Hematopoietic multipotent progenitor cell treated with erythropoietin and hydrocortisone succinate and interleukin-3 and kit ligand, for 4 days (in vitro differentiated cells): Measurements from ENCODE around the gene NHLH1.

Experiments
- DNase-seq: peaks from one replicate; pipeline ENCODE4 v3.0.0-alpha.2; 2015

Gene NHLH1

DNA sequence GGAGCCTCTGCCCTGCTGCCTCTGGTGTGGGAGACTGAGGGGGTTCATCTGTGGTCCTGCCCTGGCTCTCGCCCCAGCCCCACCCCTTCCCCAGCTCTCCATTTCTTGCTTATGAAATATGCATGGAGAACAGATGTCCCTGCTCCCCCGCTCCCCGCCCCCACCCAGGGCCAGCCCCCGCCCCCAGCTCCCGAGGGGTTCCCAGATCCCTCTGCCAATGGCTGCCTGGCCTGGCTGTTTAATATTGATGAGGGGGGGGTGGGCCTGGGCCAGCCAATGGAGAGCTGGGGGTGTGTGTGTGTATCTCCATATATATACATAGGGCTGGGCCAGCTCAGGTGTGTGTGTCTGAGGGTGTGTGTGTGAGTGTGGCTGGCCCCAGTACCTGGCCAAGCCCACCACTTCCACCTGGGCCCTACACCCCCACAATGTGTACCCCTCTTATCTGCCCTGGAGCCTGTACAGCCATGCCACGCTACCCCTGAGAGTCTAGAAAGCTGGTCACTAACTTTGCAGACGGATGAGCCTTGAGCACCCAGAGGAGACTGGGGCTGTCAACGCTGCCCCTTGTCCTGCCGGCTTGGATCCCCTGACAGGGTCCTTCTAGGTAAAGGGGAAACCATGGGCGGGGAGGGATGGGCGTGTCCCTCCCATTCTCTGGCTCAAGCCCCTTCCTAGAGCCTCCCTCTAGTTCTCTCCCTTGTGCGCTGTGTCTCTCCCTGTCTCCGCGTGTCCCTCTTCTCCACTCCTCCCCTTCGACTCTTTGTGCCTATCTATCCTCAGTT, at the start of gene NHLH1:
NHLH1 (plus strand) TSS at position 341 of the 785 bp plus-strand sequence. CDS start 3,661 bp downstream, outside the sequence.
- no peak for DNase-seq

DNA sequence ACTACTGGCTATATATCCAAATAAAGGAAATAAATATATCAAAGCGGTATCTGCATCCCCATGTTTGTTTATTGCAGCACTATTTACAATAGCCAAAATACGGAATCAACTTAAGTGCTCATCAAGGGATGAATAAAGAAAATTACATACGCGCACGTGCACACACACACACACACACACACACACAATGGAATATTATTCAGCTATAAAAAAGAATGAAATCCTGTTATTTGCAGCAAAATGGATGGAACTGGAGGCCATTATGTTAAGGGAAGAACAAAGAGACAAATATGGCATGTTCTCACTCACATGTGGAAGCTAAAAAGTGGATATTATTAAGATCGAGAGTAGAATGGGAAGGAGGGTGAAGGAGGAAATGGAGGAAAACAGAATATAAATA, 44.0 kb upstream of the NHLH1 start:
- no peak for DNase-seq

DNA sequence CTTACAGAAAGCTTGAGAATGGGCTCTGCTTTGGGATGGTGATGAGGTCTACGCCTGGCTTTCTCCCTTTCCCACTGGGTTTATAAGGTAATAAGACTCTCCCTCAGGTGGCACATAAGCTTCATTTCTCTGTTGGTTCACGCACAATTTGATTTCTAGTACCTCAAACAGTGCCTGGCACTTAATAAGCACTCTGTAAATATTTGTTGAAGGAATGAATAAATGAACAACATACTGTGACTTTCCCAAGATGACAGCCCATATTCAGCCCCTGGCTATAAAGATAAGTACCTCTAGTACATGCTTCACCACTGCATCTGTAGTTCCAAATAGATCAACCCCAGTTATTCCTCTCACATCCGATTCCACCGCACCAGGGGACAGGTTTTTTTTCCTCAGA, 41.6 kb upstream of the NHLH1 start:
- no peak for DNase-seq

DNA sequence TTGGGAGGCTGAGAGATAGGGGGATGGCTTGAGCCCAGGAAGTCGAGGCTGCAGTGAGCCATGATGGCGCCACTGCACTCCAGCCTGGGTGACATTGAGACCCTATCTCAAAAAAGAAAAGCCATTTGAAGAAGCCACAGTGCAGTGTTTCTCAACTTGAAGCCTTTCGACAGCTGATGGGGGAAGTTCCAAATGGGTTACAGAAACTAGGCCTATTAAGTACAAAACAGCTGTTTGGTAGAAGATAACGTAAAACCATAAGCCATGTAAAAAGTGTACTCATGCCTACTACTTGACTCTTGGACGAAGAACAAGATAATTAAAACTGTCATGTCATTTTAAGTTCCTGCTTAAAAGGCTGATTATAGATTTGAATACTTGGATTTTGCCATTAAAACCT, 40.5 kb upstream of the NHLH1 start:
- peak; percentile 69 for DNase-seq

DNA sequence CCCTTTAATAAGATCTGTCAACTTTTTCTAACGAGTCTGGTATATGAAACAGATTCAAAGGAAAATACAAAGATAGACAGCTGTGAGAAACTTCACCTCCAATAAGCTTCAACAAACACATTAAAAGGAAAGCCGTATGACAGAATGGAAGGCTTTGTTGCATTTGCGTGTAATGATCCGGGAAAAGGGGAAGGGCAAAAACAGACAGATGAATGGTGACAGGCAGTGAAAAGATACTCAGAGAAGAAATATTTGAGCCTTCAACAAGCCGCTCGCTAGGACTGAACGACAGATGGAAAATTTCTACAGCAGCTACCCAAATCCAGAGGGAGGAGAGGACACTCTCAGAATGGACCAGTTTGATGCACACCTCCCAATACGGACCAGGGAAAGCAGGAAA, 38.7 kb upstream of the NHLH1 start:
- no peak for DNase-seq

DNA sequence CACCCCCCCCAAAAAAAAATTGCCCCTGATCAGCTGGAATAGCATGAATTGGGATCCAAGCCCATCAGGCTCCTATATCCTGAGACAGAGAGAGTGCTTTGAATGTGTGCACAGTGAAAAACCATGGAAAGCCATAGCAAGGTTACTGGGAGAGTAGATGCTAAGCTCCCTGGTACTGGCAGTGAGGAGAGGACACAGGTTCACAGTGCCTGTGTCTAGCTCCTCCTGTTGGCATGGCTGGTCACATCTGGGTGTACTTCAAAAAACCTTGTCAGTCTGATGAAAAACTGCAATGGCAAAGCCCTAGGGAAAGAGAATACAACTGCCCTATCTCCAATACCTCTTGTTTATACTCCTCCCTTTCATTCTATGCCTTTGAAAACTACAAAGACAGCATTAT, 36.8 kb upstream of the NHLH1 start:
- peak; percentile 22 for DNase-seq

DNA sequence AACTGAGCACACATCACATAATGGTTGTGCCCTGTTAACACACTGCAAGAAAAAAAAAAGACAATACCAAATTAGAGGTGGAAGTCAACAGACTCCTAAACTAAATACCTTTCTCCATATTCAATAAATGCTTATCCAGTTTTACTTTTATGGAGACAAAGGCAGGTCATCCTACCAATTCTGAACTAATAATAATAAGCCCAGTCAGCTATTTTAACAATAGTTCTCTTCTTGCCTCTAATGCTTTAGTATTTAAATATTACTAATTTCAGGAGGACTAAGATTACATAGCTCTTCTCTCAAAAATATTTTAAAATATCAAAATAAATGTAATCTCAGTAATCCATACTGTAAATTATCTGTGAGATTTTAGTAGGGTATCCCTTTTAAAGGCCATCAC, 34.4 kb upstream of the NHLH1 start:
- DNase-seq, result no peak

DNA sequence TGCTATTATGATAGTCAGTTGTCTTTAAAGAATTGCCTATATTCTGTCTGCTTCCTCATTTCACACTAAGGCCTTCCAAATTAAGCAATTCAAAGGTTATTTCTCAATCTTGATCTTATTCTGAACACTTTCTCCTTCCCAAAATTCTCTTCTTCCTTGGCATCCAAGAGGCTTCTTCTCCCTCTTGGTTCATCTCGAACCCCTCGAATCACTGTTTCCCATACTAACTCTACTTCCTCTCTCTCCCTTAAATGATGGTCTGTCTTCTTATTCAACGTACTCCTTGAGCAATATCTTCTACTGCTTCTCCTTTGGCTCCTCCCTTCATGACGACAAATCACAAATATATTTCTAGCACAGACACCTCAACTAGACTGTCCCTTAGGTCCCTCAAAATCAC, 28.3 kb upstream of the NHLH1 start:
- peak; percentile 25 for DNase-seq

DNA sequence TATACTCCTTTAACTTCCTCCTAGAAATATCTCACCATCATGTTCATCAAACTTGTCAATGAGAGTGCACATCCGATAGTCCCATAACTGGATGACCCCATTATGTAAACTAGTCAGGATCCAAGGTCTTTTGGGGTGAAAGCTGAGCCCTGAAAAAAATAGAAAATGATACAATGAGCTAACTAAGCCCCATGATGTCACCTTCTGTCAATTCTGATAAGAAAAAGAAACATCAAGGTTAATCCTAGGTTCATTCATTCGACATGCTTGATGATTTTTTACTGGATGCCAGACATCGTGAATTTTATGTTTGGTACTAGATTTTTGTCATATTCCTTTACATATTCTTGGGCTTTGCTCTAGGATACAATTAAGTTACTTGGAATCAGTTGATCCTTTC, 26.7 kb upstream of the NHLH1 start:
- DNase-seq, result no peak

DNA sequence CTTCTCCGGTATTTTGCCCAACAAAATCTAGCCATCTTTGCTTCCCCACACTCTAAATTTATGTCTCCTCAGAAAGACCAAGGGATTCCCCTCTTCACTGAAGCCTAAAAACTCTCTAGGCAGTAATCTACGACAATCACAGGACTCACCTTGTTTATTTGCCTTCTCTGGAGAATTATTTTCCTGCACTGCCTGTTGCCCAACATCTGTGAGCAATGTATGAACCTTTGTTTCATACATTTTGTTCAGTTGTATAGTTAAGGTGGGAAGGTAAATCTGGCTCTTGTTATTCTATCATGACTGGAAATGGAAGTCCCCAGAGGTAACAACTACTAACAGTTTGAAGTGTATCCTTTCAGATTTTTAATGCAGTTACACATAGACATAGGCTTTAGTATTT, 26.0 kb upstream of the NHLH1 start:
- no peak for DNase-seq

DNA sequence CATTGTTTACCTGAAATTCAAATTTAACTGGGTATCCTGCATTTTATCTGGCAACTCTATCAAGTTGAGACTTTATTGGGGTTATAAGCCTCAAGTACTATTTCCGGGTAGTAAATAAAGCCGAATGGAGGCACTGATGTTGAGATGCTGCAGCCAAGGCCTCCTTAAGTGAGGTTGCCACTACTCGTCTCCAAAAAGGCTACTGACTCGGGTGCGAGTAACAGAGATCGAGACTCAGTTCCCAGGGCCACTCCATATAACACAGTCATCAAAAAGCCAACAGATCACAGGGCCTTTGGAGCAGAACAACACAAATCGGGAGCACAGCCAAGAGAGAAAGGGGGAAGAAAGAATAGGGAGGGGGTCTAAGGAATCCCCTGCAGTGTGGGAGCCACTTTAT, 24.3 kb upstream of the NHLH1 start:
- peak; percentile 37 for DNase-seq

DNA sequence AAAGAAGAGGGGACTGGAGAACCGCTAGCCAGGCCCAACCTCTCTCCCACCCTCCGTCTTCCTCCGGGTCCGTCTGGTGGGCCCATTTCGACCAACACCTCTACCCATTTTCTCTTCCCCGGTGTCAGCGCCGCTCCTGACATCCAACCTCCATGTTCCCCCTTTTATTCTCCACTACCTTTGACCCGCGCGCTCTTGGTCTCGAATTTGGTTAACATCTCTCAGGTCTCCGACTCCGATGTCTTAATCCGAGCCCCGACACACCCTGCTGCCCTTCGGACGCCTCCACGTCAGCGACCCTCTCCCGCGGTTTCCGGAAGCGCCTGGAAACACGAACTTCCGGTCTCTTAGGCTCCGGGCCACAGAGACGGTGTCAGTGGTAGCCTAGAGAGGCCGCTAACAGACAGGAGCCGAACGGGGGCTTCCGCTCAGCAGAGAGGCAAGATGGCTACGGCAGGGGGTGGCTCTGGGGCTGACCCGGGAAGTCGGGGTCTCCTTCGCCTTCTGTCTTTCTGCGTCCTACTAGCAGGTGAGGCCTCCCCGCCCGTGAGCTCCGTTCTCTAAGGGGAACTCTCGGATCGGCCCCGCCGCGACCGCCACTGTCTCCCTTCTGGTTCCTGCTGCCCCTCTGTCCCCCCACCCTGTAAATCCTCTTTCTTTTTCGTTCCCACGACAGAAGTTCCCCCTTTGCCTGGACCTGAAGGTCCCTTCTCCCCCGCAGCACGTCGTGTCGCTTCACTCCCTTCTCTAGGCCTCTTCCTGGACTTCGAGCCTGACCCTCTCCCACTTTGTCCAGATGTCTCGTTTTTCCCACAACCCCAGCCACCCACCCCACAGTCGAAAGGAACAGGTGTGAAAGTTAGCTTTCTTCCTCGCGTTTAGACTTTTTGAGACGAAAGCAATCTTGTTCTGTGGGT, 23.7 kb upstream of the NHLH1 start, which contains the start of the genes COPA and NCSTN:
COPA (minus strand) TSS at position 298 of the 917 bp plus-strand sequence; CDS start at position 218, 80 bp downstream.
NCSTN (plus strand) TSS at position 431 of the 917 bp plus-strand sequence; CDS start at position 445, 14 bp downstream.
- DNase-seq, result peak; percentile 98

DNA sequence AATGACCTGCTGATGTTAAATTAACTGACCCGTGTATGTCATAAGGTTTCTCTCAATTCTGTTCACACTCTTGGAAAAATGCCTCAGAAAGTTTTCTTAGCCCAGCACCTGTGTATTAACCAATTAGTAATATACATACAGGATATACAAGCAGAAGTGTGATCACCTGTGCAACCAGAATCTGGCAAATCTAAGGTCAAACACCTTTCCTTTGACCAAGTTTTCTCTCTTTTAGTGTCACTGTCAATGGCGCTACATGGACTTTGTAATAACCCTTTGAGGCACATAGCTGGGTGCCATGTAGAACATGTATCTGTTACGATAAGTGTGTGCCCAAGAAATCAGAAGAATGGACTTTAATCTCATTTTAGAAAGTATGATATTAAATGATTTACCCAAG, 22.6 kb upstream of the NHLH1 start:
- no peak for DNase-seq

DNA sequence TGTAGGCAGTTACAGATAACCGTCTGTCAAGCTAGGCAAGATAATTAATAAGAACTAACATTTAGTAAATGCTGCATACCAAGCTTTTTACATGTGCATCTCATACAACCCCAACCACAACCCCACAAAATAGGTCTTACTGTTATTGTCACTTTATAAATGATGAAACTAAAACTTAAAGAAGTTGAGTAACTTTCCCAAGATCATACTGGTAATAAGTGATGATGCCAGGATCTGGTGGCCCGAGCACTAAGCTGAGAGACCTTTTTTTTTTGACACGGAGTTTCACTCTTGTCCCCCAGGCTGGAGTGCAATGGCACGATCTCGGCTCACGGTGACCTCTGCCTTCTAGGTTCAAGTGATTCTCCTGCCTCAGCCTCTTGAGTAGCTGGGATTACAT, 21.9 kb upstream of the NHLH1 start:
- DNase-seq, result no peak

DNA sequence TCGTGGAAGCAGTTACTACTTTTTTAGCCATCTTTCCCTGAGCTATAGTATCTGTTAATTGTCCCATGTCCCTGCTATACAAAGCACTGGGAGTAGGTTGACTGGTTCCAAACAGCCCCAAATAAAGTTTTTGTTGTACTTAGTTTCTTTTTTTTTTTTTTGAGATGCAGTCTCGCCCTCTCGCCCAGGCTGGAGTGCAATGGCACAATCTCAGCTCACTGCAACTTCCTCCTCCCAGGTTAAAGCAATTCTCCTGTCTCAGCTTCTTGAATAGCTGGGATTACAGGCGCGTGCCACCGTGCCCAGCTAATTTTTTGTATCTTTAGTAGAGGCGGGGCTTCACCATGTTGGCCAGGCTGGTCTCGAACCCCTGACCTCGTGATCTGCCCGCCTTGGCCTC, 20.4 kb upstream of the NHLH1 start:
- no peak for DNase-seq

DNA sequence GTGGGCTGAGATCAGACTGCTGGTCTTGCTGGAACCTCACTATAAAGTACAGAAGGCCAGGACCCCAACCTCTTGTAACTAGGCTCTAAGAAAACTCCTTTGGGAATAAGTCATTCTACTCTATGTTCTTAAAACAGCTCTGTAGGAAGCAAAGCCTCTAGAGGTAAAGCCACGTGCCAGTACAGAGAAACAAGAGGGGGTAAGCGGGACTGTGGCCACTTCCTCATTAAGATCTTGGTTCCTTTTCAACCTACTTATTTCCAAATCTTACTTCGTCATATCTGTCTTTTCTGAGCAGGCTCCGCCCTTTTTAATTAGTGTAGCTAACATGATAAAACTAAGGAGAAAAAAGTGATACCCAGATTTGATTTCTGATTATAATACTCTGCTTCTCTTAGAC, 19.9 kb upstream of the NHLH1 start:
- peak; percentile 84 for DNase-seq

DNA sequence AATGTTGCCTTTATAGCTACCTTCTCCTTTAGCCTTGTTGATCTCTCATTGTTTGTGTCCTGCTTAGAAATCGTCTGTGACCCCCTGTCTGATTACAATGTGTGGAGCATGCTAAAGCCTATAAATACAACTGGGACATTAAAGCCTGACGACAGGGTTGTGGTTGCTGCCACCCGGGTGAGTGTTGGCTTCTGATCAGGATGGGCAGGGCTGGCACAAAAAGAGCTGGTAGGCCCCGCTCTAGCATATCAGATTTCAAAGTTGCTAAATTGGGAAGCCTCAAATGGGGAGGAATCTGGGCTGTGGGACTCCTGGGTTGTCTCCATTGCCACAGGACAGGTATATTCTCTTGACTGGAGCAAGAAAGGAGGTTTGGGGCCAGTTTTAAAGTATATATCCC, 15.2 kb upstream of the NHLH1 start:
- DNase-seq, result no peak

DNA sequence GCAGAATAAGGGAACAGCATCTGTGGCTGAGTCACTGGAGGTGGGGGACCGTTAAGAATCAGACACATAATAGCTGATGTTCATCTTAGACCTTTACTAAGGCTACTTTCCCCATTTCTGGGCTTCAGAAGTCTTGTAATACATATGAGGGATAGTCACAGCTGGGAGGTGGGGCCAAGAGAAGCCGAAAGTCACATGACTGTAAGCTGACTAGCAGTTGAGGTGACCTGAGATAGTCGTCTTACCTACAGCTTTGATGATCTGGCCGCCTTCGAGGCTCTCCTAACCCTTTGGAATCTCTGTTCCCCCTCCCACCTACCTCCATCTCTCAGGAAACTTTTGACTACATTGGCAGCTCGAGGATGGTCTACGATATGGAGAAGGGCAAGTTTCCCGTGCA, 14.3 kb upstream of the NHLH1 start:
- no peak for DNase-seq

DNA sequence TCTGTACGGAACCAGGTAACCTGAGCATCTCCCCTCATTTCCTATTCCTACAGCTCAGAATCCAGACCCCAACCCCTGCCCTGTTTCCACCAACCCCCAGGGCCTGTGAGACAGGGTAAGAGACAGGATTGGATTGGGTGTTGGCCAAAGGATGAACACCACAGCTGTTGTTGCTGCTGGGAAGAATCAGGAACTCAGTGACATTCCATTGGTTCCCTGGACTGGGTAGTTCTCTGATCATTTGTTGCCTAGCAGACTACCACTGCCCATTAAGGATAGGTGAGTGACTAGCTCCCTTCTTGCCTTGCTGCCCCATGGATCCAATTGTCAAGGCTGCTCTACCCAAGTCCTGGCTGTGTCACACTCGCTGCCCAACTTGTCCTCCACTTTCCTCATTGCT, 13.6 kb upstream of the NHLH1 start:
- no peak for DNase-seq

DNA sequence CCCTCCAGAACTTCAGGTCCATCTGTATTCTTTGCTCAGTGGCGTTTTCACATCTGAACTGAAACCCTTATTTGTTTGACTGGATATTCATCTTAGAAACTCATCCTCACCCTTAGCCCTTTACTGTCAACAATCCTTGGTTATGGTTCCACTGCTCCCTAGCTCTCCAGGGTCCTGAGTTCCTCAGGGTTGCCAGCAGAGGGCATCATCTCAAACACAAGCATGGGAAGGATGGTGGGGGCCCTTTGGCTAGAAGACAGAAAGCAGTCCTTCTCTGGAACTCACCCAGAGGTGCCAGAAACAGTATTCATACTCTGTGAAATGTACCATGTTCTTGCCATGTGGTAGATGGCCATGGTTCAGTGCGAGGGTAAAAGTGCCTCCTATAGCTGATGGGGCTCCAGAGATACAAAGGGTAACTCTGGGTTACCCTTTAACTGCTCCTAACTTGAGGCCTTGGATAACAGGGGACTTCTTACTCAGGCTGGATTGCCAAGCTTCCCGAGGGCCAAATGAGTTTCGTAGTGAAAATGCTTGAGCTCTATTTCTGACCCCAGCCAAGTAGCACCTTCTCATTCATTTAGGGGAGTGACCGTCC, 12.4 kb upstream of the NHLH1 start:
- peak; percentile 74 for DNase-seq

DNA sequence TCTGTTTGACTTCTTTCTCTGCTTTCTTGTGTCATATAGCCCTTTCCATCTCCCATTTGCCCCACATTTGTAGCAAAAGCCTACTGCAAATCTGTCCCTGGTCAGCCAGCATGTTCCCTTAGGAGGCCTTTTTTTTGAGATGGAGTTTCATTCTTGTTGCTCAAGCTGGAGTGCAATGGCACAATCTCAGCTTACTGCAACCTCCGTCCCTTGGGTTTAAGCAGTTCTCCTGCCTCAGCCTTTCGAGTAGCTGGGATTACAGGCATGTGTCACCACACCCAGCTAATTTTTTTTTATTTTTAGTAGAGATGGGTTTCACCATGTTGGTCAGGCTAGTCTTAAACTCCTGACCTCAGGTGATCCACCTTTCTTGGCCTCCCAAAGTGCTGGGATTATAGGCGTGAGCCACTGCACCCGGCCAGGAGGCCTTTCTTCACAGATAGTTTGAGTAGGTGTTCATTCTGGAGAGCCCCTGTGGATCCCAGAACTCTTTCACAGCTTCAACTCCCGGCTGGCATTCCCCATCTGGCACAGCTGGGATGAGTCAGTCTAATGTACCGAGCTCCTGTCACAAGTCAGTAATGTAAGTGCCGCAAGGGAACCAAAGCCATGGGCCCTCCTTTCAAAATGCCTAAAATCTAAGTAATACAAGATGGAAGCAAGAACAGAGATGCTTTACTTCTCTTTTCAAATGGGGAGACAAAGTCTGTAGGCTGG, 9.4 kb upstream of the NHLH1 start:
- no peak for DNase-seq

DNA sequence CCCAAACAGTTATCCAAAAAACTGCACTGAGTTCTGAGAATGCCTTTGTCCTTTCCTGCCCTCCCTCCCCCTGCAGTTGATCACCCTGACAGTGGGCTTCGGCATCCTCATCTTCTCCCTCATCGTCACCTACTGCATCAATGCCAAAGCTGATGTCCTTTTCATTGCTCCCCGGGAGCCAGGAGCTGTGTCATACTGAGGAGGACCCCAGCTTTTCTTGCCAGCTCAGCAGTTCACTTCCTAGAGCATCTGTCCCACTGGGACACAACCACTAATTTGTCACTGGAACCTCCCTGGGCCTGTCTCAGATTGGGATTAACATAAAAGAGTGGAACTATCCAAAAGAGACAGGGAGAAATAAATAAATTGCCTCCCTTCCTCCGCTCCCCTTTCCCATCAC, 8.8 kb upstream of the NHLH1 start:
- DNase-seq, result no peak
